HG02981 (cell line): ENCODE results near the gene GLIPR1L2.
"Not testable (repeated sequence)": the region's sequence is repeated elsewhere in the genome, so short reads cannot be mapped to it uniquely, and the experiment has no call there.

Experiments
- ATAC-seq: cut with Tn5 transposase; IDR thresholded peaks from one replicate; pipeline ENCODE4 v1.9.1; 2021; ENCODE audit warnings: mild to moderate bottlenecking, moderate library complexity; ENCODE audit not compliant: unreplicated experiment

The GLIPR1L2 gene

DNA sequence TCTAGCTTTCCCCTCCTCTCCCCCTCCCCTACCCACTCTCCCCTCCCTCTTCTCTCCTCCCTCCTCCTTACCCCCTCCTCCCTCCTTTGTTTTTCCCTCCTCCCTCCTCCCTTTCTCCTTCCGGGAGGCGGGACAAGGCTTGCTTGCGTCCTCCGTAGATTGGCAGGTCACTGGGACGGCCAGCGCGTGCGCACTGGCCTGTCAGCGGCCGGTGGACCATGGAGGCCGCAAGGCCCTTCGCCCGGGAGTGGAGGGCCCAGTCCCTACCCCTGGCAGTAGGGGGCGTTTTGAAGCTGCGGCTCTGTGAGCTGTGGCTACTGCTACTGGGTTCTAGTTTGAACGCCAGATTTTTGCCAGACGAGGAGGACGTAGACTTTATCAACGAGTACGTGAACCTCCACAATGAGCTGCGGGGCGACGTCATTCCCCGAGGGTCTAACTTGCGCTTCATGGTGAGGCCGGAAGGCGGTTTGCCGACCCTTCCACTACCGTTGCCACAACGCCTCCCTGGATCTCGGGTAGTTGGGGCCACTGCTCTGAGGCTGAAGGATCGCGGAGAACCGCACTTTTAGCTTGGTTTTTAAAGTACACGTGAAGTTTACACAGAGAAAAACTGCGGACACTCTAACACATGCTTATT lies at the start of gene GLIPR1L2:
Gene GLIPR1L2 (plus strand): TSS at position 191 of the 640 bp plus-strand sequence. CDS start 28 bp downstream, at position 219.
- ATAC-seq: peak; percentile 97

DNA sequence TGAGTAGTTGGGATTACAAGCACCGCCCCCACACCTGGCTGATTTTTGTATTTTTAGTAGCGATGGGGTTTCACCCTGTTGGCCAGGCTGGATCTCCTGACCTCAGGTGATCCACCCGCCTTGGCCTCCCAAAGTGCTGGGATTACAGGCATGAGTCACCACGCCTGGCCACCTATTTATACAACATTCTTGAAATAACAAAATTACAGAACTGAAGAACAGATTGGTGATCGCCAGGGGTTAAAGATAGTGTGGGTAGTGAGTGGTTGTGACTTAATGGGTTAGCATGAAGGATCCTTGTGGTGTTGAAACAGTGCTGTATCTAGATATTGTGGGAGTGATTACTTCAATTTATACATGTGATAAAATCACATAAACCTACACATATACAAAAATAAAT lies 49.0 kb upstream of the GLIPR1L2 start:
- ATAC-seq: no peak

DNA sequence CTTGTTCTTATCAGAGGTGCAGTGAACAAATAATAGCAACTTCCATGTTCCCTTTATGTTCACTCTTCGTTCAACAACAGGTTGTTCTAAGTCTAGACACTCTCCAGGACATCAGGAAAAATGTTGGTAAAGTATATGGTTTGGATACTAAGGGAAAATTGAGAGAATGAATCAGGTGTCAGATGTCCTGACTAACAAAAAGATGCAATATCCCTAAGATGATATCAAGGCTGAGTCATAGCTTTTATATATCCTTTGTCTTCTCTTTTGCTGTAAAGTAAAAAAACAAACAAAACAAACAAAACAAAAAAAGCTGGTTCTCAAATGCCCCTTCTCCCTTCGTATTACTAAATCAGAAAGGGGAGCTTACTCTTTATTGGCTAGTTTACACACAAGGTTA lies 45.4 kb upstream of the GLIPR1L2 start:
- ATAC-seq: no peak

DNA sequence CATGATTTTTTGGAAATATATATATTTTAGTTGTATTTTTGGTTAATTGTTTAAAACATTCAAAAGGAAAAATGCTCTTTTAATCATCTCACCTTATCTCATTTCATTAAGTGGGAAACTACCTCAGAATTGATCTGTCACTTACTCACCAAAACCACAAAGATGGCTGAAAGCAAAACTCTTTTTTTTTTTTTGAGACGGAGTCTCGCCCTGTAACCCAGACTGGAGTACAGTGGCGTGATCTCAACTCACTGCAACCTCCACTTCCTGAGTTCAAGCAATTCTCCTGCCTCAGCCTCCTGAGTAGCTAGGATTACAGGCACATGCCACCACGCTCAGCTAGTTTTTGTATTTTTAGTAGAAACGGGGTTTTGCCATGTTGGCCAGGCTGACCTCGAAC lies 44.7 kb upstream of the GLIPR1L2 start:
- not testable (repeated sequence) for ATAC-seq

DNA sequence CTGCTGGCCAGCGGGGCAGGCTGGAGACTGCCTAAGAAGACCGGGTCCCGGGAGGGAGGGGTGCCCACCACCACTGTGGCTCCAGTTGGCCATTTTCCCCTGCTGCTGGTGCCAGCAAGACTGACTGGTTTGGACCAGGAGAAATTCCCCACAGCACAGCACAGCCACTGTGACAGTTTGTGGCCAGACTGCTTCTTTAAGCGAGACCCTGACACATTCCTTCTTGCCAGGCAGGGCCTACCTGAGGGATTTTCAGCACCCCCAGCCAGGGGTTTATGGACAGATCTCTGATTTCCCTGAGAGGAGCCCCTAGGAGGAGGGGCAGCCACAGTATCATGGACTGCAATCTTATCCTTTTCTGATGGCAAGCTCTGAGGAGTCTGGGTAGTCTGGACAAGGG lies 40.9 kb upstream of the GLIPR1L2 start:
- ATAC-seq: no peak

DNA sequence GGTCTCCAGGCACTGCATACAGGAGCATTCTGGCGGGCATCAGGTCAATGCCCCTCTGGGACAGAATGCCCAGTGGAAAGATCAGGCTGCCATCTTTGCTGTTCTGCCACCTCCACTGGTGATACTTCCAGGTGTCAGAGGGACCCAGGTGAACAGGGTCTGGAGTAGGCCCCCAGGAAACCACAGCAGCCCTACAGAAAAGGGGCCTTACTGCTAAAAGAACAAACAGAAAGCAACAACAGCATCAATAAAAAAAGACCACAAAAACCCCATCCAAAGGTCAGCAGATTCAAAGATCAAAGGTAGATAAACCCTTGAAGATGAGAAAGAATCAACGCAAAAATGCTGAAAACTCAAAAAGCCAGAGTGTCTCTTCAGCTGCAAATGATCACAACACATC lies 40.5 kb upstream of the GLIPR1L2 start:
- no peak for ATAC-seq

DNA sequence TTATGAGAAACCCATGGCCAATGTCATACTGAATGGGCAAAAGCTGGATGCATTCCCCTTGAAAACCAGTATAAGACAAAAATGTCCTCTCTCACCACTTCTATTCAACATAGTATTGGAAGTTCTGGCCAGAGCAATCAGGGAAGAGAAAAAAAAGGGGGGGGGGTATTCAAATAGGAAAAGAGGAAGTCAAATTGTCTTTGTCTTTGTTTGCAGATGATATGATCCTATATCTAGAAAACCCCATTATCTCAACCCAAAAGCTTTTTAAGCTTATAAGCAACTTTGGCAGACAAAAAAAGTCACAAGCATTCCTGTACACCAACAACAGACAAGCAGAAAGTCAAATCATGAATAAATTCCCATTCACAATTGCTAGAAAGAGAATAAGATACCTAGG lies 36.9 kb upstream of the GLIPR1L2 start:
- ATAC-seq: no peak

DNA sequence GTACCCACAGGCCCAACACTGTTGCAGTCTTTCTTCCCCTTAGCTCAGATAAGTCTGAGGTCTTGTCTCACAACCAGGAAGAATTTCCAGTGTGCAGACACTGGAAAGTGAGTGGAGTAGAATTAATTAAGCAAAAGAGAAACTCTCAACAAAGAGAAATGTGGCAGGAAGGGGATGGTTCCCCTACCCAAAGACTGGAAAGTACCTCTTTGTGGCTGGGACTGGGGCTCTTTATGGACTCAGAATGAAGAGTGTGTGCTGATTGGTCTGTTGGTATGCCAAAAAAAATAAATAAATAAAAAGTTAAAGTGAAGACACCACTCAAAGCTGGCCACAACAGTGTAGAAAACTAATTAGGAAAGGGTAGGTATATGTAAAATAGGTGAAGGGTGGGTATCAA lies 30.0 kb upstream of the GLIPR1L2 start:
- no peak for ATAC-seq

DNA sequence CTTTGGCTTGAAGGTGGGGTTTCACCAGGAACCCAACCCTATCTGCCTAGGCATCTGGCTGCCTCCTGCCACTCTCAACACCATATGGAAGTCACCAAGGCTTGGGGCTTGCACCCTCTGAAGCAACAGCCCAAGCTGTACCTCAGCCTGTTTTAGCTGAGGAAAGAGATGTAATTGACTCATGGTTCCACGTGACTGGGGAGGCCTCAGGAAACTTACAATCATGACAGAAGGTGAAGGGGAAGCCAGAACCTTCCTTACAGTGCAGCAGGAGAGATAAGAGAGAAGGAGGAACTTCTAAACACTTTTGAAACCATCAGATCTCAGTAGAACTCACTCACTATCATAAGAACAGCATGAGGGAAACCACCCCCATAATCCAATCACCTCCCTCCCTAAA lies 29.5 kb upstream of the GLIPR1L2 start:
- ATAC-seq: no peak

DNA sequence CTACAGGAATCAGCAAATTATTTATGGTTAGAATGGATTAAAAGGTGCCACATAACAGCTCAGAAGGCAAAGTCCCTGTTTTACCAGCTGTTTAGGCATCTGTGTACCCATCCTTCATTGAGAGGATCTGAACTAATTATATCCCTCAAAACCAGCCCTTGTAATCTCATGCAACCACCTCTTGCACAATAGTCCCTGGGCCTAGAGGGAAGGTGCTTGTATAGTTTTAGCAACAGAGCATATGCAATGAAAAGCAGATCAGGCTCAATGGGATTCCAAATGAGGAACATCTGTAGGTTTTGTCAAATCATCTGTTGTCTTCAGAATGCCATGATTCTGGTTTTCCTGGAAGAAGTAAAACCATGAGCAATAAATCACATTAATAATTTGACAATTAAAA lies 26.0 kb upstream of the GLIPR1L2 start:
- ATAC-seq: no peak

DNA sequence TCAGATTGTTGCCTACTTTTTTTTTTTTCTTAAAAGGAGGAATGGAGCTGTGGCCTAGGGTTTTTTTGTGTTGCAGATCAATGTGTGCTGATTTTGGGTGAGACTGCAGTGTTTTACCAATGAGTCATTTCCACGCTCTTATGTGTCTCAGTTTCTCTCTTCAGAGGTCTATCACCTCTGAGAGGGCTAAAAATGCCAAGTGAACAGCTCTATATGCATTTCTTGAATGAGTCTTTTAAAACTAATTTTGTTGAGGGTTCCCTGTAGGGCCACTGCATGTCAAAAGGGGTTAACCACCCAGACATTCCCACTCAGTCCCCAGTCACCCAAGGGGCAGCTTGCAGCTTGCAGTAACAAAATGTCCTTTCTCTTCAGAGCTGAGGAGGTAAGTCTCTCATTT lies 24.3 kb upstream of the GLIPR1L2 start:
- ATAC-seq: peak; percentile 46

DNA sequence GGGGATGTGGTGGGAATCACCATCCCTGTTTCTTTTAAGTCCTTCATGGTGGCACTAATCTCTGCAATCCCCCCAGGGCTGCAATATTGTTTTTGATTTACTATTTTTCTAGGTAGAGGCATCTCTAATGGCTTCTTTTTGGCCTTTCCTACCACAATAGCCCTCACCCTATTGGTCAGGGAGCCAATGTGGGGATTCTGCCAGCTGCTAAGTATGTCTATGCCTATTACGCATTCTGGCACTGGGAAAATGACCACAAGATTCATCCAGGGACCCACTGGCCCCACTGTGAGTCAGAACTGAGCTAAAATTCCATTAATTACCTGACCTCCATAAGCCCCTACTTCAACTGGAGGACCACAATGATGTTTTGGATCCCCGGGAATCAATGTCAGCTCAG lies 15.9 kb upstream of the GLIPR1L2 start:
- no peak for ATAC-seq

DNA sequence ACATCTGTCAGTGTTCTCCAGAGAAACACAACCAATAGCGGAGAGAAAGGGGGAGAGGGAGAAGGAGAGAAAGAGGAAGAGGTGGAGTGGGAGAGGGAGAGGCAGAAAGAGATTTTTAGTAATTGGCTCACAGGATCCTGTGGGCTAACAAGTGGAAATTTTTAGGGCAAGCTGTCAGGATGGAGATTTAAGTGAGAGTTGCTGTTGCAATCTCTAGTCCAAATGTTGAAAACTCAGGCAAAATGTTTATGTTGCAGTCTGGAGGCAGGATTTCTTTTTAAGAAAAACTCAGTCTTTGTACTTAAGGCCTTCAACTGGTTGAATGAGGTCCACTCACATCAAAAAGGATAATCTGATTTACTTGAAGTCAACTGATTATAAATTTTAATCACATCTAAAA lies 12.5 kb upstream of the GLIPR1L2 start:
- no peak for ATAC-seq

DNA sequence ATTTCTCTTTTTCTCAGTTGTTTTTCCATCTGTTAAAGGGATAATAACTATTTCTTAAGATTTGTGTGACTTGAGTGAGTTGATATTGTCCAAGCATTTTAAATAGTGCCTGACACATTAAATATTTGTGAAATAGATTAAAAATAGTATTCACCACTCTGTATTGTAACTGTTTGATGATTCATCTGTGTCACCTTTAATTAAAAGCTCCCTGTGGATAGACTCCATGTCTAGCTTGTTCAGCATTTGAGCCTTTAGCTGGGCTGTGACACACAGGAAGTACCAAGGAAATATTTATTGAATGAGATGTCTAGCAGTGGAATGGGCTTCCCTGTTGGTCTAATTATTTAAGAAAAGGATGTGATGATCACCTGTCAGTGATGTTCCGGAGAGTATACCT lies 1.8 kb upstream of the GLIPR1L2 start:
- ATAC-seq: no peak

DNA sequence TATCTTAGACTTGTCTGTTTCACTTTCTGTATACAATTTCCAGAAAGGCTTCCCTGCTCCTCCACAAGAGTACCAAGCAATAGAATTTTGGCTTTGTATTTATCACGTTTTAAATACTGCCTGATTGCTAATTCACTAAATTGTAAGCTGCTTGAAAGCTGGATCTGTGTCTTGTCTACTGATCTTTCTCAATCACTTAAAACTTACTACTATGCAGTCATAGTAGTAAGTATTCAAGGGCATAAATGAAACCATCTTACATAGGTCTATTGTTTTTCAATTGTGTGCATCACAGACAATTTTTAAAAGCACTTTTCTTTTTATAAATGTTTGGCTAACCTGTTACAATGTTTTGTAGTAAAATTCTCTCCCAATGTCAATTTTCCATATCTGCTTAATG lies 1.2 kb upstream of the GLIPR1L2 start:
- ATAC-seq: no peak

DNA sequence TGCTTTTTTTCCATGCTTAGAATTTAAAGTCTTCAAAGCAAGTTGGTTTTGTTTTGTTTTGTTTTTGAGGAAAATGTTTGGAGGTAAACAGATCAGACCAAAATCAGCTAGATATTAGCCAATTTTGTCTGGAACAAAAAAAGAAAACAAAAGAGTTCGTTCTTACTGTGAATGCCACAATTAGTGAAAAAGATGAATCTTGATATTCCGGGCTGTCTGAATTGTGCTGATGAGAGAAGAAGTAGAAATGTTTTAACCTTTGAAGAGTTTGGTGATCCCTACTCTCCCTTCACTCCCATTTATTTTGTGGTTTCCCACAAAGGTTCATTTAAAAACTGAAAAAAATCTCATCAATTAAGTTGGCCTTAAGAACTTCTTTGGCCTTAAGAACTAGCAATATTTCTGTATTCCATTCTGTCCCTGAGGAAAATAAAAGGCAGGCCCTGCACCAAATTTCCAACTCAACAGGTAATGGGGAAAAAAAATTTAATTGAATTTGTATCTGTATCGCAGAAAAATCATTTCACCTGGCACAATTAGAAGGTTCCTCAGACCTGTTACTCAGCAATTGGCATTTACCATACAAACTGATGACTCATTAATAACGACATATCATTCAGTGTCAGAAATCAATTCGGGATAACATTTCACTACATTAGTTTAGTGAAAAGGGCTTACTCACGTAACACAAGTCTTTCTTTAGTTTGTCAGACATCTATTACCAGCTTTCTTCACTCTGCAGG lies 562 bp upstream of the GLIPR1L2 start:
- ATAC-seq: peak; percentile 4

DNA sequence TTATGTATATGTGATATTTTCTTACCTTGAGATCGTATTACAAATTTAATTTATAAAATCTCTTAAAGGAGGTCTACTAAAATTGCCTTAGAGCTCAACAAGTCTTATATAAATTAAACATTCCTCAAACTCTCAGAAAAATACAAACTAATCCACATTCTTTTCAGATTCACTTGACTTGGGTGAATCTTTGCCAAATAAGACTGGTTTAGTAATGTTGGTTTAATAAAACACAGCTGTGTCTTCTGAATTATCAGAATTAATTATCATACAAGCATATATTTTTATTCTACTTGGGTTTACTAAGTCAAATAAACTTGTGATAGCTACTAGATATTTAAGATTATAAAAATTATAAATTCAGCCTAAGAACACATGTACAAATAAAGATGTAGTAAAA lies 13.3 kb downstream of the GLIPR1L2 start:
- ATAC-seq: no peak

DNA sequence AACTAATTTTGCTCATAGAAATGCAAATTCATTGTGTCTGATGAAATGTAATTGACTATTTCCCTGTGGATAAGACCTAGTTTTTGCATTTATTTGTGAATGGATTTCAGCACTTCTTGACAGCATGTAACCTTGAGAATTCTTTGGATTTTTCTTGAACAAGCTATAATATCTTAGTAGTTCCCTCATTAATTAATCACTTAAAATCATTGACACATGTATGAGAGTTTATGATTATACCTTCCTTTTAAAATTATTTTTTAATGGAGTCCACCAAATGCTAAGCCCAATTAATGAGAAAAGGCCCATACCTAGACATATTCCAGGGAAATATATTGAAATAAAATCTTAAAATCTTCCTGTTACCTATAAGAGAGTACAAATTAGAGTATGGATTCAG lies 16.8 kb downstream of the GLIPR1L2 start:
- ATAC-seq: no peak

DNA sequence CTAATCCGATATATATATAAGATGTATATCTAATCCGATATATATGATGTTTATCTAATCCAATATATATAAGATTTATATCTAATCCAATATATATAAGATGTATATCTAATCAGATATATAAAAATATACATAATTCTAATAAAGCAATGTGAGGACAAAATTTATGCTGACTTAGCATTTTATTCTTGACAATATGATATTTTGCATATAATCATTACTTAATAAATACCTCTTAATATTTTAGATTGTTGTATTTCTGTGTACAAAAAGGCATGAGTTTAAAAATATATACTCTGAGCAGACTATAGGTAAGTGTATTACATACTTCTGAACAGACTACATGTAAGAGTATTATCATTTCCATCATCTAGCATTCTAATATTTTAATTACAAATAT lies 18.9 kb downstream of the GLIPR1L2 start:
- no peak for ATAC-seq

DNA sequence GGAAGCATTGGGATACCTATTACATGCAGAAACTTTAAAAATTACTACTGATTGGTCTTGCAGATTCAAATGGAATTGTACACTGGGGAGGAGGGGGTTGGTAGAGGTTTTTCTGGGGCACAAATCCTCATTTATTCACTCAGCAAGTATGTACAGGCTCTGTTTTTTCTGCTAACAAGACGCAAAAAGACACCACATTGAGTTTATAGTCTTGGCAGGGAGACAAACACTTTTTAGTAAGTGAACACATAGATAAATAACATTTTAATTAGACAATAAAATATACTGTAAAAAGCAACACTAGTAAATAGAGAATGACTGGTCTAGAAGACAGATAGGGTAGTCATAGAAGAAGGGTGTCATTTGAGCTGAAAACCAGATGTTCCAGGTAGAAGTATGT lies 23.8 kb downstream of the GLIPR1L2 start:
- no peak for ATAC-seq

DNA sequence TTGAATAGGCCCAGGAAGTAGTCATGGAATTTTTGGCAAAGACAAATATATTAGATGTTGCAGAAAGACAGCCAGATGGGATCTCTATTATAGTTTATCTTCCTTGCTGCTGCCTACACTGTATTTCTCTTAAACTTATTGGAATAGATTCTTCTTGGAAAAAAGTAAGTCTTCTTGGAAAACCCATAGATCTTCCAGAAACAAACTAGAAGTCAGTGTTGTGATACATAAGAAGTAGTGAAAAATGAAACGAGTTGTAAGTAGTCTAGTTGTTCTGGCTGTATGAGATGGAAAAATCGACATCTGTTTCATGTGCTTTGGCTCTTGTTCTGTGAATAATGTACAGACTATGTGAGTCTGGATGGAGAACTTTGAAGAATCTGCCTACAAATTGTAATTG lies 29.0 kb downstream of the GLIPR1L2 start:
- ATAC-seq: no peak

DNA sequence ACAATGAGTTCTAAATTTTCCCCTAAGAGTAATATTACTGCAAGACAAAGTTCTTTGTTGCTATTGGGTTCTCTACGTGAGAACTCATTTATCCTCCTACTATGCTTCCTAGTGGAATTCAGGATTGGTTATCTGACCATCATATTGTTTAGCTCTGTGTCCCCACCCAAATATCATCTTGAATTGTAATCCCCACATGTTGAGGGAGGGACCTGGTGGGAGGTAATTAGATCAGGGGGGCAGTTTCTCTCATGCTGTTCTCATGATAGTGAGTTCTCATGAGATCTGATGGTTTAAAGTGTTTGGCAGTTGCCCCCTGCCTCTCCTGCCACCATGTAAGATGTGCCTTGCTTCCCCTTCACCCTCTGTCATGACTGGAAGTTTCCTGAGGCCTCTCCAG lies 36.6 kb downstream of the GLIPR1L2 start:
- no peak for ATAC-seq

DNA sequence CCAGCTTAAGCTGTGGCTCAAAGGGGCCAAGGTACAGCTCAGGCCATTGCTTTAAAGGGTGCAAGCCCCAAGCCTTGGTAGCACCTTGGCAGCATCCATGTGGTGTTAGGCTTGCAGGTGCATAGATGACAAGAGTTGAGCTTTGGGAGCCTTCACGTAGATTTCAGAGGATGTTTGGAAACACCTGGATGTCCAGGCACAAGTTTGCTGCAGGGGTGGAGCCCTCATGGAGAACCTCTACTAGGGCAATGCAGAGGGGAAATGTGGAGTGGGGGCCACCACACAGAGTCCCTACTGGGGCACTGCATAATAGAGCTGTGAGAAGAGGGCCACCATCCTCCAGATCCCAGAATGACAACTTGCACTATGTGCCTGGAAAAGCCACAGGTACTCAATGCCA lies 37.9 kb downstream of the GLIPR1L2 start:
- no peak for ATAC-seq
